ENCODE data around the gene ADCY3. TPM values are rescaled to one million over a fixed set of nuclear protein-coding genes. Genes with fewer than 3 reads are reported as not detected.

Gene ADCY3
- total RNA-seq, 3 donors from 2014 or later, result 24.9 to 30.4 (median 25.3) TPM

- DNase-seq (no peak), ATAC-seq (no peak)
- no peaks in the 10 kb centered on the region for H3K9me3 ChIP-seq
- intact Hi-C loops (cut with DNase I, micrococcal nuclease), result no loop called here
- H3K4me3 ChIP-seq, result no peak overlapping the region
- no peaks in the 10 kb centered on the region for H3K36me3 ChIP-seq (ENCODE audit: low read depth)
- TF ChIP-seq CTCF (IDR thresholded peaks at IDR 0.05), result no peak
- H3K4me1 ChIP-seq (ENCODE audit: low read depth), result peaks cover 10% of the 10 kb centered on the region
Observed at GRCh38 chr2:24926220-24926601, 6.2 kb upstream of the ADCY3 start.

GRCh38 chr2:24925815-24926214 lies 5.8 kb upstream of the ADCY3 start:
- no peak for ATAC-seq
- no peak for DNase-seq
- H3K4me1 ChIP-seq (ENCODE audit: low read depth), result peaks cover 10% of the 10 kb centered on the region
- no peaks in the 10 kb centered on the region for H3K36me3 ChIP-seq (ENCODE audit: low read depth)
- intact Hi-C loops (cut with DNase I, micrococcal nuclease), result no loop called here
- no peaks in the 10 kb centered on the region for H3K9me3 ChIP-seq
- TF ChIP-seq CTCF (IDR thresholded peaks at IDR 0.05), result no peak
- no peak overlapping the region for H3K4me3 ChIP-seq

GRCh38 chr2:24924732-24925131 lies 4.7 kb upstream of the ADCY3 start:
- intact Hi-C loops (cut with DNase I, micrococcal nuclease), result no loop called here
- no peak for TF ChIP-seq CTCF (IDR thresholded peaks at IDR 0.05)
- DNase-seq (no peak), ATAC-seq (no peak)
- no peak overlapping the region for H3K4me3 ChIP-seq
- no peaks in the 10 kb centered on the region for H3K36me3 ChIP-seq (ENCODE audit: low read depth)
- peaks cover 10% of the 10 kb centered on the region for H3K4me1 ChIP-seq (ENCODE audit: low read depth)
- H3K9me3 ChIP-seq, result no peaks in the 10 kb centered on the region

- Histone ChIP-seq H3K4me3 (no peak overlapping the region), H3K9me3 (no peaks in the 10 kb centered on the region), H3K4me1 (ENCODE audit: low read depth) (peaks cover 12% of the 10 kb centered on the region), H3K36me3 (ENCODE audit: low read depth) (no peaks in the 10 kb centered on the region)
- DNase-seq (no peak), ATAC-seq (no peak)
- intact Hi-C loops (cut with DNase I, micrococcal nuclease), result no loop called here
- no peak for TF ChIP-seq CTCF (IDR thresholded peaks at IDR 0.05)
Observed at GRCh38 chr2:24924266-24924665, 4.2 kb upstream of the ADCY3 start.

GRCh38 chr2:24923106-24923505 lies 3.1 kb upstream of the ADCY3 start:
- intact Hi-C loops (cut with DNase I, micrococcal nuclease), result no loop called here
- no peak for TF ChIP-seq CTCF (IDR thresholded peaks at IDR 0.05)
- H3K4me1 ChIP-seq (ENCODE audit: low read depth), result peaks cover 15% of the 10 kb centered on the region
- DNase-seq (no peak), ATAC-seq (no peak)
- H3K36me3 ChIP-seq (ENCODE audit: low read depth), result no peaks in the 10 kb centered on the region
- H3K4me3 ChIP-seq, result no peak overlapping the region
- no peaks in the 10 kb centered on the region for H3K9me3 ChIP-seq

- DNase-seq, result no peak
- peaks cover 18% of the 10 kb centered on the region for H3K4me1 ChIP-seq (ENCODE audit: low read depth)
- no peaks in the 10 kb centered on the region for H3K36me3 ChIP-seq (ENCODE audit: low read depth)
- no peaks in the 10 kb centered on the region for H3K9me3 ChIP-seq
- no peak for ATAC-seq
- H3K4me3 ChIP-seq, result no peak overlapping the region
- no peak for TF ChIP-seq CTCF (IDR thresholded peaks at IDR 0.05)
- intact Hi-C loops (cut with DNase I, micrococcal nuclease), result no loop called here
Observed at GRCh38 chr2:24922556-24922955, 2.5 kb upstream of the ADCY3 start.
